Stimulated activated CD4-positive, alpha-beta T cell treated with anti-CD3 and anti-CD28 coated beads, TNF-alpha, amount 100 ng/mL, for 1 hour (primary cell): ENCODE data around the gene MAGEB3.

Experiments used
- DNase-seq, 3 donors: peaks; one replicate each; pipeline ENCODE4 v3.0.0-alpha.2; 2020; ENCODE audit warnings: low read depth in 3 of 3, low spot score in 1 of 3

MAGEB3 gene

GRCh38 chrX:30275498-30275897 is 45.0 kb downstream of the MAGEB3 start:
- no peak for DNase-seq

GRCh38 chrX:30278365-30278764 is 47.9 kb downstream of the MAGEB3 start:
- DNase-seq: no peak

- no peak for DNase-seq
Observed at GRCh38 chrX:30280428-30280827, 50.0 kb downstream of the MAGEB3 start.

DNA sequence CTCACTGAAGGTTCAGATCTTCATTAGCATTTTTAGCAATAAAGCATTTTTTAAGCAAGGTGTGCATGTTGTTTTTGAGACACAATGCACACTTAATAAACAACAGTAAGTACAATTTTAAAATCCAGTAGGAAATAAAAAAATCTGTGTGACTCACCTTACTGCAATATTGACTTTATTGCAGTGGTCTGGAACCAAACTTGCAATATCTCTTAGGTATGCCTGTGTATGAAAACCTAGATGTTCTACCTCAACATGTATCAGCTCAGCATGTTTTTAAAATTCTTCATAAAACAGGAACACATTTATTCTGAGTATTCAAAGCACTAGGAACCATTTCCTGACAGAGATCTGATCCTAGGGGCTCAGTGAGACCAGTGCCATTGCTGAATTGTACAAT is 52.1 kb downstream of the MAGEB3 start:
- DNase-seq: no peak

GRCh38 chrX:30283456-30284200 is 53.2 kb downstream of the MAGEB3 start:
- no peak for DNase-seq
